OCI-LY1 (cell line): ENCODE measurements around the gene HBG1.

Source experiments
- H2AFZ ChIP-seq: fragments of 200-600 bp; sonication (generic), shearing (Covaris generic); 2 replicates; pipeline ENCODE4 v1.6.0; 2014; ENCODE audit warnings: antibody characterized with exemption, mild to moderate bottlenecking, low read length
- H3F3A ChIP-seq: fragments of 200-600 bp; sonication (generic), shearing (Covaris generic); 2 replicates; pipeline ENCODE4 v1.6.0; 2014; ENCODE audit warnings: mild to moderate bottlenecking, antibody characterized with exemption, low read length, moderate library complexity; ENCODE audit not compliant: insufficient read depth
- H3K27ac ChIP-seq: fragments of 200-600 bp; sonication (generic); 2 replicates; pipeline ENCODE4 v1.5.1; 2014; ENCODE audit warnings: low read length, mixed run types, mild to moderate bottlenecking, low read depth; ENCODE audit not compliant: poor library complexity, severe bottlenecking
- H3K27me3 ChIP-seq: fragments of 200-600 bp; sonication (generic); 2 replicates; pipeline ENCODE4 v1.6.0; 2014; ENCODE audit warnings: antibody characterized with exemption, mild to moderate bottlenecking, low read length, moderate library complexity; ENCODE audit not compliant: insufficient read depth
- H3K36me3 ChIP-seq: fragments of 200-600 bp; sonication (generic); 2 replicates; pipeline ENCODE4 v1.6.1; 2014; ENCODE audit warnings: mild to moderate bottlenecking, antibody characterized with exemption, low read length, moderate library complexity, mixed read lengths; ENCODE audit not compliant: insufficient read depth
- H3K4me1 ChIP-seq: fragments of 200-600 bp; sonication (generic); 2 replicates; pipeline ENCODE4 v1.5.1; 2014; ENCODE audit warnings: mild to moderate bottlenecking, low read length, moderate library complexity; ENCODE audit not compliant: insufficient read depth, severe bottlenecking
- H3K4me2 ChIP-seq: fragments of 200-600 bp; sonication (generic), shearing (Covaris generic); 2 replicates; pipeline ENCODE4 v1.6.1; 2014; ENCODE audit warnings: low read length
- H3K4me3 ChIP-seq: fragments of 200-600 bp; sonication (generic); 2 replicates; pipeline ENCODE4 v1.5.1; 2014; ENCODE audit warnings: low read length, low read depth, mild to moderate bottlenecking, mixed read lengths; ENCODE audit not compliant: poor library complexity, severe bottlenecking
- H3K79me2 ChIP-seq: fragments of 200-600 bp; shearing (Covaris generic); 2 replicates; pipeline ENCODE4 v1.6.1; 2016; ENCODE audit warnings: mixed run types, low read length, mixed read lengths; ENCODE audit not compliant: insufficient read depth
- H3K9ac ChIP-seq: fragments of 200-600 bp; sonication (generic), shearing (Covaris generic); 2 replicates; pipeline ENCODE4 v1.6.1; 2014; ENCODE audit warnings: mild to moderate bottlenecking, low read length, mixed read lengths
- H3K9me2 ChIP-seq: fragments of 200-600 bp; sonication (generic), shearing (Covaris generic); 2 replicates; pipeline ENCODE4 v1.6.1; 2014; ENCODE audit warnings: low read depth, mild to moderate bottlenecking, low read length, mixed read lengths
- H3K9me3 ChIP-seq: fragments of 200-600 bp; shearing (Covaris generic); 2 replicates; pipeline ENCODE4 v1.6.1; 2014; ENCODE audit warnings: low read length, mixed read lengths
- H4K20me1 ChIP-seq: fragments of 200-600 bp; sonication (generic), shearing (Covaris generic); 2 replicates; pipeline ENCODE4 v1.6.0; 2016; ENCODE audit warnings: mild to moderate bottlenecking, low read length; ENCODE audit not compliant: insufficient read depth
- CTCF ChIP-seq: fragments of 200-600 bp; sonication (generic), shearing (Covaris generic); IDR thresholded peaks from 2 replicates; pipeline ENCODE4 v1.5.1; 2017; ENCODE audit warnings: mild to moderate bottlenecking, antibody characterized with exemption, low read length, moderate library complexity, mixed read lengths
- EZH2 ChIP-seq: fragments of 200-600 bp; sonication (generic), shearing (Covaris generic); IDR thresholded peaks from 2 replicates; pipeline ENCODE4 v1.8.0; 2017; ENCODE audit warnings: borderline replicate concordance, mixed run types, mild to moderate bottlenecking, antibody characterized with exemption, low read length, moderate library complexity, mixed read lengths

The HBG1 gene

DNA sequence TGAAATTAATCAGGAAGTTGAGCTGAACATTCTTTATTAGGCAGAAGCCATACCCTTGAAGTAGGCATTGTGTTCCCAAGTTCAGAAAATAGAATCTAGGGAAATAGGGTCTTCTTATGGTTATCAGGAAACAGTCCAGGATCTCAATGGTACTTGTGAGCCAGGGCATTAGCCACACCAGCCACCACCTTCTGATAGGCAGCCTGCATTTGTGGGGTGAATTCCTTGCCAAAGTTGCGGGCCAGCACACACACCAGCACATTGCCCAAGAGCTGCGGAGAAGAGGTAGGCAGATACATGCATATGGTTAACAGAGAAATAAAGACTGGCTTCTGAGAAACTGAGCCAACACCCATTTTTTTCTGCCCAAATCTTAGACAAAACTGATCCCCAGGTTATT, 16.8 kb downstream of the HBG1 start:
- H3K79me2 ChIP-seq, result no peaks in the 10 kb centered on the region
- H3F3A ChIP-seq, result no peaks in the 10 kb centered on the region
- H3K4me3 ChIP-seq, result no peak overlapping the region
- no peak for TF ChIP-seq CTCF
- no peak for TF ChIP-seq EZH2
- no peak overlapping the region for H3K27ac ChIP-seq
- H3K36me3 ChIP-seq, result no peaks in the 10 kb centered on the region
- H3K9me3 ChIP-seq, result no peaks in the 10 kb centered on the region
- H2AFZ ChIP-seq, result no peak overlapping the region
- no peaks in the 10 kb centered on the region for H3K27me3 ChIP-seq
- no peaks in the 10 kb centered on the region for H4K20me1 ChIP-seq
- no peaks in the 10 kb centered on the region for H3K4me1 ChIP-seq
- no peak overlapping the region for H3K4me2 ChIP-seq
- H3K9ac ChIP-seq, result no peak overlapping the region
- H3K9me2 ChIP-seq, result no peaks in the 10 kb centered on the region

GRCh38 chr11:5232176-5232575, 17.5 kb downstream of the HBG1 start:
- no peak for TF ChIP-seq CTCF
- no peak for TF ChIP-seq EZH2

DNA sequence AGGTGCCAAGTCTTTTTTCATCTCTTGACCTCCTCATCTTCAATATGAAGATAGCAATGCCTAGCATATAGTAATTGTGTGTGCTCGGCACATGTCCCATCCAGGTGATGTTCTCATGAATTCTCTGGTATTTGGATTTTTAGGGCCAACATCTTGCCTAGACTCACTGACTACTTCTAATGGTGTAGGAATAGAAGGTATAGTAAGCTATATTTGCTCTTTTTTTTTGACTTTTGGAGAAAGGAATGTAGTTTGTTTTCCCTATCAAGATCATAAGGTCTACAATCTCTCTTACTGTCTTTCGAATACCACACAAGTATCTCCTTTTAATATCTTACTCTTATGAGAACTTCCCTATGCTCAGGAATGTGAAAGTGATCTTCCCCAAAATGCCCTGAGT, 18.5 kb downstream of the HBG1 start:
- no peak overlapping the region for H3K27ac ChIP-seq
- H3K79me2 ChIP-seq, result no peaks in the 10 kb centered on the region
- H3K36me3 ChIP-seq, result no peaks in the 10 kb centered on the region
- no peak overlapping the region for H3K4me3 ChIP-seq
- no peaks in the 10 kb centered on the region for H3K9me2 ChIP-seq
- H3K9ac ChIP-seq, result no peak overlapping the region
- H2AFZ ChIP-seq, result no peak overlapping the region
- no peak for TF ChIP-seq EZH2
- no peak for TF ChIP-seq CTCF
- H3F3A ChIP-seq, result no peaks in the 10 kb centered on the region
- no peaks in the 10 kb centered on the region for H3K4me1 ChIP-seq
- no peak overlapping the region for H3K4me2 ChIP-seq
- no peaks in the 10 kb centered on the region for H4K20me1 ChIP-seq
- H3K27me3 ChIP-seq, result no peaks in the 10 kb centered on the region
- H3K9me3 ChIP-seq, result no peaks in the 10 kb centered on the region

More at GRCh38 chr11:5232176-5232575, 17.5 kb downstream of the HBG1 start:
- Histone ChIP-seq H4K20me1 (no peaks in the 10 kb centered on the region), H3K9me3 (no peaks in the 10 kb centered on the region), H2AFZ (no peak overlapping the region), H3K9me2 (no peaks in the 10 kb centered on the region), H3K4me1 (no peaks in the 10 kb centered on the region), H3K4me2 (no peak overlapping the region), H3K9ac (no peak overlapping the region), H3K27me3 (no peaks in the 10 kb centered on the region), H3K79me2 (no peaks in the 10 kb centered on the region), H3K36me3 (no peaks in the 10 kb centered on the region), H3F3A (no peaks in the 10 kb centered on the region), H3K27ac (no peak overlapping the region), H3K4me3 (no peak overlapping the region)
